Transverse colon (tissue), 4 donors: ENCODE data around the gene MRM2.

Experiments
- CTCF ChIP-seq, 5 experiments: fragments of 200-600 bp in 3 of 5; fragments of 450-650 bp in 2 of 5; sonication (generic) in 3 of 5; IDR thresholded peaks; 1 replicate in 2 of 5; 2 replicates in 3 of 5; pipeline ENCODE4 v1.5.1; 2016 to 2017; ENCODE audit warnings: antibody characterized with exemption in 5 of 5, inconsistent platforms in 3 of 5, mild to moderate bottlenecking in 2 of 5, moderate library complexity in 1 of 5
- EP300 ChIP-seq: sonication (generic); formaldehyde crosslinking; IDR thresholded peaks from one replicate; pipeline ENCODE4 v1.6.1; 2017; ENCODE audit warnings: antibody characterized with exemption, low read depth
- POLR2A ChIP-seq: fragments of 450-650 bp; IDR thresholded peaks from one replicate; pipeline ENCODE4 v1.6.1; 2016; ENCODE audit warnings: antibody characterized with exemption, mild to moderate bottlenecking, moderate library complexity
- POLR2AphosphoS5 ChIP-seq, 3 donors: sonication (generic); formaldehyde crosslinking; IDR thresholded peaks; one replicate each; pipeline ENCODE4 v1.6.1; 2016; ENCODE audit warnings: antibody characterized with exemption in 3 of 3

- TF ChIP-seq POLR2A (no peak), CTCF (IDR thresholded peaks at IDR 0.05) (peak; percentile 44 to 65 (median 49)), EP300 (no peak), POLR2AphosphoS5 (IDR thresholded peaks at IDR 0.05) (no peak)
These were observed 5.4 kb upstream of the MRM2 start for GRCh38 chr7:2247141-2247995.
